Stomach (tissue), 4 donors: Measurements from ENCODE around the gene TNFSF13.
A peak's percentile ranks its signal among the peaks of the same experiment; 100 is the strongest.

Experiments
- EP300 ChIP-seq: sonication (generic); formaldehyde crosslinking; IDR thresholded peaks from one replicate; pipeline ENCODE4 v1.6.1; 2017; ENCODE audit warnings: antibody characterized with exemption
- POLR2A ChIP-seq, 4 donors: fragments of 450-650 bp; IDR thresholded peaks; one replicate each; pipeline ENCODE4 v1.6.1; 2016; ENCODE audit warnings: antibody characterized with exemption in 4 of 4, control low read depth in 2 of 4, mild to moderate bottlenecking in 1 of 4, moderate library complexity in 1 of 4
- POLR2AphosphoS5 ChIP-seq, 3 donors: sonication (generic); formaldehyde crosslinking; IDR thresholded peaks; one replicate each; pipeline ENCODE4 v1.6.1; 2016; ENCODE audit warnings: antibody characterized with exemption in 3 of 3
- TF ChIP-seq, protein P1 (sequence below), 7 experiments: fragments of 450-650 bp in 4 of 7; fragments of 200-600 bp in 3 of 7; sonication (generic) in 3 of 7; IDR thresholded peaks; one replicate each; pipeline ENCODE4 v1.5.1; 2016 to 2019; ENCODE audit warnings: antibody characterized with exemption in 7 of 7, control low read depth in 2 of 7, mild to moderate bottlenecking in 1 of 7

DNA sequence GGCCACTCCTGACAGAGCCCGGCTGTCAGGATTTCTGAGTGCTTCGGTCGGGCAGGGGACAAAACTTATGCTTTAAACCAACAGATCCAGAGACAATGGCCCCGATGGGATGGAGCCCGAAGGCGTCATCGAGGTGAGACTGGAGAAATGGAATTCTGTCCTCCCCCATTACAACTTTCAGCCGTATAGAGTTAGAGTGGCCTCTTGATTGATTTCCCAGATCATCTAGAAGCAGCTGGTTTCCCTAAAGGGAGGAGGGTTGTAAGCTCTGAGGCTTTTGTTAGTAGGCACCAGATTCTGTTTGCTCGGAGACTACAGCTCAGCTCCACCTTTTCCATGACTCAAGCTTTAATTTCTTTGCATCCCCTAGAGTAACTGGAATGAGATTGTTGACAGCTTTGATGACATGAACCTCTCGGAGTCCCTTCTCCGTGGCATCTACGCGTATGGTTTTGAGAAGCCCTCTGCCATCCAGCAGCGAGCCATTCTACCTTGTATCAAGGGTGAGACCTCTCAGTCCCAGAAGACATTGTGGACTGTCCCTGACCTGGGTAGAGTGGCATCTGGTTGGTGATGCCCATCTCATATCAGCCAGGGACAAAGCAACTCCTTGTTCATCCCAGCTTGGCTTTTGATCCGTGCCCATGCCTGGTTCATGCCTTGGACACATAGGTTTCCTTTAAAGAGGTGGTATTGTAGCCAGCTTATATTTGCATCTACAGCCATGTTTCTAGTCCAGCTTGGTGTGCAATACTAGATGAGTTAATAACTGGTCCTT, 15.8 kb downstream of the TNFSF13 start:
- TF ChIP-seq, protein P1, sequence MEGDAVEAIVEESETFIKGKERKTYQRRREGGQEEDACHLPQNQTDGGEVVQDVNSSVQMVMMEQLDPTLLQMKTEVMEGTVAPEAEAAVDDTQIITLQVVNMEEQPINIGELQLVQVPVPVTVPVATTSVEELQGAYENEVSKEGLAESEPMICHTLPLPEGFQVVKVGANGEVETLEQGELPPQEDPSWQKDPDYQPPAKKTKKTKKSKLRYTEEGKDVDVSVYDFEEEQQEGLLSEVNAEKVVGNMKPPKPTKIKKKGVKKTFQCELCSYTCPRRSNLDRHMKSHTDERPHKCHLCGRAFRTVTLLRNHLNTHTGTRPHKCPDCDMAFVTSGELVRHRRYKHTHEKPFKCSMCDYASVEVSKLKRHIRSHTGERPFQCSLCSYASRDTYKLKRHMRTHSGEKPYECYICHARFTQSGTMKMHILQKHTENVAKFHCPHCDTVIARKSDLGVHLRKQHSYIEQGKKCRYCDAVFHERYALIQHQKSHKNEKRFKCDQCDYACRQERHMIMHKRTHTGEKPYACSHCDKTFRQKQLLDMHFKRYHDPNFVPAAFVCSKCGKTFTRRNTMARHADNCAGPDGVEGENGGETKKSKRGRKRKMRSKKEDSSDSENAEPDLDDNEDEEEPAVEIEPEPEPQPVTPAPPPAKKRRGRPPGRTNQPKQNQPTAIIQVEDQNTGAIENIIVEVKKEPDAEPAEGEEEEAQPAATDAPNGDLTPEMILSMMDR (IDR thresholded peaks at IDR 0.05): no peak
- TF ChIP-seq EP300 (no peak), POLR2A (IDR thresholded peaks at IDR 0.05) (no peak), POLR2AphosphoS5 (IDR thresholded peaks at IDR 0.05) (peak in 1 of 3 donors; percentile 7)
